Measurements from ENCODE around the gene DEGS2.
"Not testable (repeated sequence)": the region's sequence is repeated elsewhere in the genome, so short reads cannot be mapped to it uniquely, and the experiment has no call there.

The DEGS2 gene

DNA sequence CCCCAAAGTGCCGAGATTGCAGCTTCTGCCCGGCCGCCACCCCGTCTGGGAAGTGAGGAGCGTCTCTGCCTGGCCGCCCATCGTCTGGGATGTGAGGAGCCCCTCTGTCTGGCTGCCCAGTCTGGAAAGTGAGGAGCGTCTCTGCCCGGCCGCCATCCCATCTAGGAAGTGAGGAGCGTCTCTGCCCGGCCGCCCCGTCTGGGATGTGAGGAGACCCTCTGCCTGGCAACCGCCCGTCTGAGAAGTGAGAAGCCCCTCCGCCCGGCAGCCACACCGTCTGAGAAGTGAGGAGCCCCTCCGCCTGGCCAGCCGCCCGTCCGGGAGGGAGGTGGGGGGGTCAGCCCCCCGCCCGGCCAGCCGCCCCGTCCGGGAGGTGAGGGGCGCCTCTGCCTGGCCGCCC, 21.2 kb upstream of the DEGS2 start:
- not testable (repeated sequence) for FAIRE-seq; DNase-seq (ENCODE audit: low spot score)

DNA sequence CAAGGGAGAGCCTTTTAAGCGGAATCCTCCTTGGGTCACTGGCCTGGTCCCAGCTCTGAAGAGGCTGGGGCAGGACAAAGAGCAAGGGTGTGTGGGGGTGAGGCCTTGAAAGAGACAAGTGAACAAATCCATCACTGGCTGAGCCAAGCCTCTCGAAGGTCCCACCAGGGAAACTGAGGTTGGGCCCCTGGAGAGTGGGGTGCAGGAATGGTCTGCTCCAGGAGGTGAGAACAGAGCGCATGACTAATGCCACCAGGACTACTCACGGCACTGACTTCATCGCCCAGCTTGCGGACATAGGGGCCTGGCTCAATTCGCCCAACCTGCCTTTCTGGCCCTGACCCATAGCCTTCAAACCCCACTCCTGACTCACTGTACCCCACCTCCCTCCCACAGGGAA, 19.2 kb upstream of the DEGS2 start:
- DNase-seq (ENCODE audit: low spot score) (no peak), FAIRE-seq (no peak)

- no peak for FAIRE-seq
- DNase-seq (ENCODE audit: low spot score): no peak
These were observed 17.4 kb upstream of the DEGS2 start for GRCh38 chr14:100176811-100177327.

DNA sequence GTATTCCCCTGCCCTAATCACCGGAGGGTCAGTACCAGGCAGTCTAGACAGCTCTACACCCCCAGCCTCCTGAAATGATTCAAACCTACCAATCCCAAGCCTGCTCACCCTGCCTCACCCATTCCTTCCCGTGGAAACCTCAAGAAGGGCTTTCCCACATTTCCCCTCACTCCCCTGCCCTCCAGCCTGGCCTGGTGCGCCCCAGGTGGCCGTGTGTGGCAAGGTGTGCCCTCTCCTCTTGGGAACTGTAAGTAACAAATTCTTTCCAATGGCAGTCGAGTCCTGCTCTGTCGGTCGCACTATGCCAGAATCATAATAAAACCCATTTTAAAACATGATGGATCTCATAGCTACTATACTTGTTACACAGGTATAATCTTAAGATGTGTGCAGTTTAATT, 13.9 kb upstream of the DEGS2 start:
- DNase-seq (ENCODE audit: low spot score): no peak

GRCh38 chr14:100172811-100173210, 13.4 kb upstream of the DEGS2 start:
- DNase-seq (ENCODE audit: low spot score) (no peak), FAIRE-seq (no peak)

More for the DNA sequence above, 13.9 kb upstream of the DEGS2 start:
- FAIRE-seq: no peak

DNA sequence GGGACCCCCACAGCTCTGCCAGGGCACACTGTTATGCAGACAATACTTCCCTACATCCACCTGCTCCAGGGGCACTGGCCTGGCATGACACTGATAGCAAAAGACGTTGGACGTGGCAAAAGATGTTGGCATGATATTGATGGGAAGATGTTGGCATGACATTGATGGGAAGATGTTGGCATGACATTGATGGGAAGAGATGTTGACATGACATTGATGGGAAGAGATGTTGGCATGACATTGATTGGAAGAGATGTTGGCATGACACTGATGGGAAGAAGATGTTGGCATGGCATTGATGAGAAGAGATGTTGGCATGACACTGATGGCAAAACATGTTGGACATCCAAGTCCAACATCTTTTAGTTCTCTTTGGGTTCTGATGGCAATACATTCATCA, 11.4 kb upstream of the DEGS2 start:
- FAIRE-seq (peak; percentile 32), DNase-seq (ENCODE audit: low spot score) (no peak)

GRCh38 chr14:100168506-100168905, 9.1 kb upstream of the DEGS2 start:
- no peak for DNase-seq (ENCODE audit: low spot score)

GRCh38 chr14:100165831-100166440, 6.5 kb upstream of the DEGS2 start:
- no peak for FAIRE-seq
- DNase-seq (ENCODE audit: low spot score): no peak

More at GRCh38 chr14:100168506-100168905, 9.1 kb upstream of the DEGS2 start:
- FAIRE-seq: no peak

DNA sequence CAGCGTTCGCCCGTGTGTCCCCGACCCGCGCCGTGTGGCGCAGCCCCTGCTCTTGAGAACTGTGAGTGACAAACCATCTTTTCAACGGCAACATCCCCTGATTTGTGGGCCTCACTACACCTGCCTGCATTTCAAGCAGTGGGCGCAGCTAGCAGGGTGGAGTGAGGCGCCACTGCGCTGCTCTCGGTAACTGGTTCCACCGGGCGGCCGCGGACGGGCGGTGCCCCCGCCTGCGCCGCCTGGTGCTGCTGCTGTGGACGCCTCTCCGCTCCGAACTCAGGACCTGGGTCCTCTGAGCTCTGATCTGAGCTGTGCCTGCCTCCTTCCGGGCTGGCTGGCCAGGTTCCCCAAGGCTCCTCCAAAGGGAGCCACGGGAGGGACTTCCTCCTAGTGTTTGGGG, 5.9 kb upstream of the DEGS2 start:
- no peak for FAIRE-seq

DNA sequence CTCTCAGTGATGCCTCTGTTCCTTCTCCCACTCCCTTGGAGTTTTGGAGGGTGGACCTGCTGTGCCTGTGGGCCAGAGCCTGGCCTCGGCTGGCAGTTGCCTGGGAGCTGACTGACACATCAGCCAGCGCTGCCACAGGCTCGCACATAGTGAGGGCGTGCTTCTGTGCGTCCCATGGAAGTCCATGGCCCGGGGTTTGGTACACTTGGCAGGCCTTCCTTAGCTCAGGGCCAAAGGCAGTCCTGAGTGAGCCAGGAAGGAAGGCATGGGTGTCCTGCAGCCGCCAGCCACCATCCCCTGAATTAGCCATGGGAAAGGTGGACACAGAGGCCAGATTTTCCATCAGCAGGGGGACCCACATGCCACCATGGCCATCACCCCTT, 1.1 kb upstream of the DEGS2 start:
- FAIRE-seq (no peak), DNase-seq (ENCODE audit: low spot score) (no peak)

More for the DNA sequence above, 5.9 kb upstream of the DEGS2 start:
- DNase-seq (ENCODE audit: low spot score): no peak

DNA sequence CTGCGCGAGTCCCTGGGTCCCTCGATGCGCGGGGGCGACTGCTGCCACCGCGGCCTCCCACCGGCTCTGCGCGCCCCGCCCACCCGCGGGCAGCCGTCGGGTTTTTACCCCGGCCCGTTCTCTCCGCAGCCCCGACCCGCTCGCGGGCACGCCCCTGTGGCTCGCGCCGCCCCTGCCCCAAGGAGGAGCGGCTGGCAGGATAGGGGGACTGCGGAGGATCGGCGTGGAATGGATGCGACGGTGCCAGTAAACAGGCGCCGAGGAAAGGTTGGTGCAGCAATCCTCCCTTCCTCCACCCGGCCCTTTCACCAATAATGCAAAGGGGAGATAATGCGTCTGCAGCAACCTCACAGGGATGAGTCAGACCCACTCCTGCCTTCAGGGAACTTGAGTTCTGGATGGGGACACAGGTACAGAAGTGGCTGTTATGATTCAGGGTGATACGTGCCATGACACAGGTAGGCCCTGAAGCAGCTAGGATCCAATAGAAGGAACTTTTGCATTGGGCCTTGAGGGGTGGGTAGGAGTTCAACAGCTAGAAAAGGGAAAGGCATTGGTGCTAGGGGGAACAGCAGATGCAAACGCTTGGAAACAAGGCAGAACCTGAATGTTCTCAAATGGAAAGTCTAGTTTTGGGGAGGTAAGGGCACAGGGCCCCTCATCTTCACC, 554 bp upstream of the DEGS2 start:
- DNase-seq (ENCODE audit: low spot score) (no peak), FAIRE-seq (no peak)

DNA sequence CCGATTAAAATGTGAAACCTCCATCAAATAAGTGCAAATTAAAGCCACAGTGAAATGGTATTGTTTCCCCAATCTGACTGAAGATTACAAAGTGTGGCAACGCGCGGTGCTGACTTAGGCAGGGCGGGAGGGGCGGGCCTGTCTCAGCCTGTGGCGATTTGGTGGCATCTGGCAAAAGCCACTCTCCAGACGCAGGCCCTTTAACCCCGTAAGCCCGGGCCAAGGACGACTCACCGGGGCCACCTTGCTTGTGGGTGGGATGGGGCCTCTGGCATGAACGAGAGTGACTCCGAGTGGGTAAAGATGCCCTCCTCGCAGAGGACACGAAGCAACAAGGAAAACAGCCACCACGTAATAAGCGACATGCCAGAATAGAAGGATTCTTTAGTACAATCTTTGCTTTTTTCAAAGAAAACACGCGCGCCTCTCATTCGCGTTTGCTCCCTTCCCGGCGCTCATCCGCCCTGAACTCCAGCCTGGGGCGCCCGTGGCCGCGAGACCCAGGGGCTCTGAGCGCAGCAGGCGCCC, 815 bp downstream of the DEGS2 start:
- DNase-seq (ENCODE audit: low spot score) (no peak), FAIRE-seq (no peak)

- not testable (repeated sequence) for FAIRE-seq; DNase-seq (ENCODE audit: low spot score)
These were observed 1.8 kb downstream of the DEGS2 start for GRCh38 chr14:100157548-100158232.

GRCh38 chr14:100156776-100157175, 2.7 kb downstream of the DEGS2 start:
- DNase-seq (ENCODE audit: low spot score): no peak
- no peak for FAIRE-seq

GRCh38 chr14:100155756-100156616, 3.5 kb downstream of the DEGS2 start:
- no peak for DNase-seq (ENCODE audit: low spot score)
- FAIRE-seq: no peak

GRCh38 chr14:100155049-100155621, 4.3 kb downstream of the DEGS2 start:
- no peak for FAIRE-seq

DNA sequence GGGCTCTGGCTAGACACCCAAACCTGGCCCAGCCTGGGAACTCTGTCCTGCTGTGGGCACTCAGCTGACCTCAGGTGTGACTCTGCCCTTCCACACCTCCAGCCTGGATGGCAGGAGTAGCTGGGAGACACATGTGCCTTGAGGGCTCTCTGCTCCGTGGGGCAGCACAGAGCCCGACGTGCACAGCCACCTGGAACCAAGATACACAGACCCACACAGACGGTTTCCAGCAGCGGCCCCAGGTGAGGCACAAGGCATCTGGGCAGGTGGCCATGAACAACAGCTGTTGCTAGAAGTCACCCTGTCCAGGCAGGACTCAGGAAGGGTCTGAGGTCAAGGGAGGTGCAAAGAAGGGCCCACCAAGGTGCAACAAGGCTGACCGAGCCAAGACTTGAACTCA, 5.9 kb downstream of the DEGS2 start:
- no peak for DNase-seq (ENCODE audit: low spot score)
- FAIRE-seq: no peak

More at GRCh38 chr14:100155049-100155621, 4.3 kb downstream of the DEGS2 start:
- peak; percentile 10 for DNase-seq (ENCODE audit: low spot score)

GRCh38 chr14:100152091-100152490, 7.4 kb downstream of the DEGS2 start:
- FAIRE-seq (no peak), DNase-seq (ENCODE audit: low spot score) (no peak)

DNA sequence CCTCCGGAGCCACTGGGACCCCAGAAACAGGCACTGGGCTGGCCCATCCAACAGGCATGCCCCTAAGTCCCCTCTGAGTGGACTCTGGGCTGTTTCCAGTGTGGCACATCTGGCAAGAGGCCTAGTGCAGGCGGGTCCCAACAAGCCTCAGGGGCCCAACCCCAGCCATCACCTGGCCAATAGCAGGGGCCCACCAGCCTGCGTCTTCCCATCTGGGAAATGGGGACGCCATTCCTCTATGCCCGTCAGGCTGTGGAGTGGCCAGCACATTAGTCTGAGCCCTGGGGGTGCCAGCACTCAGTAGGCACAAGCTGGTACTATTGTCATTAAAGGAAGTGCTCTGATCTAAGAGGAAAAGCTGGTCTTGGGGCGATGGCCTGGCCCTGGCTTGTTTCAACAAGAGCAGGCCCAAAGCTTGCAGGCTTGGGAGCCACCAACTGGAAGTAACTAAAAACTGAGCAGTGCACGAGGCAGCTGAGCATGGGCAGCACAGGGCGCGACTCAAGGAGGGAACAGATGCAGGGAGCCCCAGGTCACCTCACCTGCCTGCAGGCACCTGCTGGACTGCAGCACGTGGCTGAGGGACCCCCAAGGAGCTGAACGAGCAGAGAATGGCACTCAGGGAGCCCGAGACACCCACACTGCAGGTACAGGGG, 8.4 kb downstream of the DEGS2 start:
- FAIRE-seq: no peak

More for the DNA sequence above, 8.4 kb downstream of the DEGS2 start:
- DNase-seq (ENCODE audit: low spot score): no peak

Measured in urothelium cell line (cell line).